Suppressor macrophage treated with lipopolysaccharide for 4 hours (primary cell): ENCODE measurements around the gene LRRC61.

Experiments
- DNase-seq: peaks from one replicate; pipeline ENCODE4 v3.0.0-alpha.2; 2020

Gene LRRC61

DNA sequence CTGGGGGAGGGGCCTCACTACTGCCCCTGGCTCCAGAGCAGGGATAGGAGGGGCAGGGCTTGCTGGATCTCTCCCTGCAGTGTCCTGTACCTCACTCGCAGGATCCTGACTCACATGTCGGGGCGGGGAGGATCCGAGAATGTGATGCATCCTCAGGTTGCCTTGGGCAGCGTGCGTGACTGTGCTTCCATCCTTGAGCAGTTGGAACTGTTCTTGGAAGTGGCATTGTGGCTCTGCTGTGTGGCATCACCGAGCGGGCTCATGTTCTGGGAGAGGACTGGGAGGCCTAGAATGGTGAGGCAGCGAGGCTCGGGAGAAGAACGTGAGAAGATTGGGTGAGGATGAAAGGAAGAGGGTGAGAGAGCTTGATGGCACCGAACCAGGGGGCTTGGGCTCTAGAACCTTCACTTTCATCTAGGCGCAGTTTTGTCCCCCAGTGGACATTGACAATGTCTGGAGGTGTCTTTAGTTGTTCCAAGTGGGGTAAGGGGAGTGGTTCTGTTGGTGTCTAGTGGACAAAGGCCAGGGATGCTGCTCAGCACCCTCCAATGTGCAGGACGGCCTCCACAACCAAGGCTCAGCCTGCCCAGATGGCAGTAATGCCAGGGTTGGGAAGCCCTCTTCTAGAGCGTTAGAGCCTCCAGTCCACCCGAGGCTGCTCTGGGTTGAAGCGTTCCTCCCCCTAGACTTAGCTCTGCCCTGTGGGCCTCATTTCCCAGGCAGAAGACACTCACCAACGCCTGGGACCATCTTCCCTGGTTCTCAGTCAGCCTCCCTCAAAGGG, 9.9 kb downstream of the LRRC61 start:
- no peak for DNase-seq

DNA sequence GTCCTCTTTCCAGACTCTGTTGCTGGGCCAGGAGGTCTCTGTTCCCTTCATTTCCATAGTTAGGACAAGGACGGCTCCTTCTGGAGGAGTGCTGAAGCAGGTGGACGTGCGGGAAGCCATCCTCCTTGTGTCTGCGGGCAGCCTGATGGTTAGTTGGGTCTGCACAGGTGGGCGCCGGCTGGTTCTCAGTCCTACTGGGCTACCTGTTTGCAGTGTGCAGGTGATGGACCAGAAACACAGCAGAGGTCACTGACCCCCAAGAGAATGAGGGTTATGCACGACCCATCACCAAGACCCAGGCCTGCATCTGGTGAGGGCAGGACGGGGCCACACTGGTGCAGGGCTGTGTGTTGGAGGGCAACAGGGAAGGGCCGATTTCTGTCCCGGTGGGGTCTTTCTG, 10.5 kb downstream of the LRRC61 start:
- DNase-seq = no peak

DNA sequence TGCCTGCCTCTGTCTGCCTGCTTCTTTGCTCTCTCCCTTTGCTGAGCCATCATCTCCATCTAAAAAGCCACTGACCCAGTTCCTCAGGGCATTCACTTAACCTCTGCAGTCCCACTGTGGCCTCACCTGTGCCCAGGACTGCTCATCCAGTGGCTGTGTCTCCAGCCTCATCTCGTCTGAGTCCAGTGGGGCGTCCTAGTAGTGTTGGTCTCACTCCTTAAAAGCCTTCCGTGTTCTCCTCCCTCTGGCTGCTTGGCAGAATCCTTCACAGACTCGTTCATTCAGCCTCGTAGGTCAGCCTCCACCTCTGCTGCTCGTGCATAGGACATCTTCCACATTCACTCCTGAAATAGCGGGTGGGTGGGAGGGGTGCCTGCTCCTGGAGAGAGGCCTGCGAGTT, 11.0 kb downstream of the LRRC61 start:
- no peak for DNase-seq

DNA sequence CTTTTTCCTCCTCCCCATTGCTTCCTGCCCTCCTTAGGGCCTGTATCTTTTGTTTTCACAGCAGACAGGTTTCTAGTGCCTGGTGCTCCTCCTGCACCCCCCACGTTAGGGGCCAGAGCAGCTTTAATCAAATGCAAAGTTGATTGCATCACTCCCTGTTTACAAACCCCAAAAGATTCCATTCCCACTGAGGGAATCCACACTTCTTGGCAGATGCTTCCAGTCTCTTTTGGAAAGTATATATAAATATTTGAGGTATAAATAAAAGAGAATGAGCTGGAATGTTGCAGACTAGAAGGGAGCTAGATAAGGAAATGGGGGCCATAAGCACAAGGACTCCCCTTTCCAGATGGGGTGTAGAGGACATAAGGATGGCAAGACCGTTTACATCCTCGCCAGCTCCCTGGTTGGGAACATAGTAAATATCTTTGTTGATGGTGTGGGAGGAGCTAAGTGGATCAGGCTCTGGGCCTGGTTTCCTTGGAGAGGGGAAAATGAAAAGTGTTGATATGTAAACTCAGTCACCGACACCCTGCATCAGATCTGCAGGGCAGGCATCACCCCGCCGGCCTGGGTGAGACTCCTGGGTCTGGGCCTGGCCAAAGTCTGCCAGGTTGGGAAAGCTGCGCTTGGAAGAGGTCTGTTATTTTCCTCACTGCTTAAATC, 12.1 kb downstream of the LRRC61 start:
- DNase-seq = no peak

DNA sequence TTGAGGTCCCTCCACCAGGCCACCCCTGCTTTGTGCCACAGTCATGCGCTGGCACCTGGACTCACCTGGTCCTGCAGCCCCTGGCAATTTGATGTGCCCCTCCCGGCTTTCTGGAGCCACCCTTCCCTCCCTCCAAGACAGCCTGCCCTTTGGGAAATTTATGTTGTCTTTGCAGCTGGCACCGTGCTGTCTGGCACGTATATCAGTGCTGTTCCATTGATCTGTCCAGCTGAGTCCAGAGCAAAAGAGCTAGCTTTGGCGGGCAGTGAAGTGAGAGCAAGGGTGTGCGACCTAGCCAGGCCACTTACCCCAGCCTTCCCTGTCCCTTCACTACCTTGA, 12.6 kb downstream of the LRRC61 start:
- no peak for DNase-seq

DNA sequence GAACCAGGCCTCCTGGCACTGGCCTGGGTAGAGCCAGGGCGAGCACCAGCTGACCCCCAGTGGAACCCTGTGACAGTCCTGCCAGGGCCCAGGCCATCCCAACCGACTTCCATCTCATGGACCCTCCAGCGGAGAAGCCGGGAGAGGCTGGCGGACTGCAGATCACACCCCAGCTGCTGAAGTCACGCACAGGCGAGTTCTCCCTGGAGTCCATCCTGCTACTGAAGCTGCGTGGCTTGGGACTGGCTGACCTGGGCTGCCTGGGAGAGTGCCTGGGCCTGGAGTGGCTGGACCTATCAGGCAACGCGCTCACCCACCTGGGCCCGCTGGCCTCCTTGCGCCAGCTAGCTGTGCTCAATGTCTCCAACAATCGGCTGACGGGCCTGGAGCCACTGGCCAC, 13.6 kb downstream of the LRRC61 start:
- no peak for DNase-seq

DNA sequence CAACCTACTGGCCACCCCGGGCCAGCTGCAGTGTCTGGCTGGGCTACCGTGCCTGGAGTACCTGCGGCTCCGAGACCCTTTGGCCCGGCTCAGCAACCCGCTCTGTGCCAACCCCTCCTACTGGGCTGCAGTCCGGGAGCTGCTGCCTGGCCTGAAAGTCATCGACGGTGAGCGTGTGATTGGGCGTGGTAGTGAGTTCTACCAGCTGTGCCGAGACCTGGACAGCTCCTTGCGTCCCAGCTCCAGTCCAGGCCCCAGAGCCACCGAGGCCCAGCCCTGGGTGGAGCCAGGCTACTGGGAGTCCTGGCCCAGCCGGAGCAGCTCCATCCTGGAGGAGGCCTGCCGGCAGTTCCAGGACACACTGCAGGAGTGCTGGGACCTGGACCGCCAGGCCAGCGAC, 14.0 kb downstream of the LRRC61 start:
- no peak for DNase-seq

DNA sequence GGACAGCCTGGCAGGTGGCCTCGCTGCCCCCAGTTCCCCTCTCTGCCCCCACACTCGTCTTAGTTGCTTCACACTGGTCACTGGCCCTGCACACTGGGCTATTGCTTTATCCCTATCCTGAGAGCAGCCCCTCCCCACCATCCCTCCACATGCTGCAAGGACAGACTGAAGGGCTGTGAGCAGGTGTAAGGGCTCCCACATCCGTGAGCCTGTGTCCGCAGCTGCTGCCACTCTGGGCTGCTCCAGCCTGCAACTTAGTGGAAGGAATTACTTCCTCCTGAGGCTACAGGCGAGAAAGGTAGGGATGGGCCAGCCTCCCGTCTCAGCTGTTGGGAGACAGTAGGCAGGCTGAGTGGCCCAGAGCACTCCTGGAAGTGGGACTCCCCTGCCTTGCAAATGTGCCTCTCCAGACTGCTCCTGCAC, 14.5 kb downstream of the LRRC61 start:
- no peak for DNase-seq

DNA sequence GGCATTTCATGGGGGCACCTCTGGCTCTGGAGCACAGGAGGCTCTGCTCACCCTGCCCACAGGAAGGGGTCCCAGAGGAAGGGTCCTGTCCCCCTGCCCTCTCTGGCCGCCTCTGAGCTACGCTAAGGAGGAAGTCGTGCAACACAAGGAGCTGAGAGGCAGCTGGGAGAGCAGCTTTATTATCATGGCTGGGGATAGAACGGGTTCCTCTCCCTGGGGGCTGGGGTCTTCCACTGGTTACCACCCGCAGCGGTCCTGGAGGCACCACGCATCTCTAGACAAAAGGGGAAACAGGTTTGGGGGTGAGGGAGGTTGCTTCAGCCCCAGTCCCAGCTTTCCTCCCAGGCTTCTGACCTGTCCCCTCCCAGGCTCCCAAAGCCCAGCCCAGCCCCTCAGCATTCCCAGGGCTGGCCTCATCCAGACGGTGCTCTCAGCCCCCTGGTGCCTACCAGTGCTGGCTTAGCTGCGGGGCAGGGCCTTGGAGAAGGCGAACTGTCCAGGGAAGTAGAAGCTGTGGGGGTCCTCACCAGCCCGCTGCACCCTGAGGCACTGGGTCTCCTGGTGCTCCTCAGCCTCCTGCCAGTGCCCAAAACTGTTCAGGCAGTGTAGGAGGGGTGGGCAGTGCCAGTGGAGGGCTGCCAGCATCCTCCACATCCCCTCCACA, 15.1 kb downstream of the LRRC61 start:
- no peak for DNase-seq

DNA sequence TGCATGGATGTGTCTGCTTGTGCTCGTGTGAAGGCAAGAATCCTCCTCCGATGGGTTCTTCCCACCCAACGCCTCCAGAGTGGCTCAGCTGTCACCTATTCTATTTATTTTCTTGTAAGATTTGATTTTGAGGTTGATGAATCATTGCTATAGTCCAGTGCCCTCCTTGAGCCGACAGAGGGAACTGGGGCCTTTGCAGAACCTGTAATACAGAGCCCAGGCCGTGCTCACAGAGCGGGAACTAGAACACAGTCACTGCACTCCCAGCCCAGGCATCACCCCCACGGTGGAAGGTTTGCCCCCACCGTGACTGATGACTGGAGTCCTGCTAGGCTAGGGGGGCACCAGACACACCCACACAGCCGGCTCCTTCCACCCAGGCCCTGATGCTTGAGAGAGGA, 16.3 kb downstream of the LRRC61 start:
- no peak for DNase-seq

DNA sequence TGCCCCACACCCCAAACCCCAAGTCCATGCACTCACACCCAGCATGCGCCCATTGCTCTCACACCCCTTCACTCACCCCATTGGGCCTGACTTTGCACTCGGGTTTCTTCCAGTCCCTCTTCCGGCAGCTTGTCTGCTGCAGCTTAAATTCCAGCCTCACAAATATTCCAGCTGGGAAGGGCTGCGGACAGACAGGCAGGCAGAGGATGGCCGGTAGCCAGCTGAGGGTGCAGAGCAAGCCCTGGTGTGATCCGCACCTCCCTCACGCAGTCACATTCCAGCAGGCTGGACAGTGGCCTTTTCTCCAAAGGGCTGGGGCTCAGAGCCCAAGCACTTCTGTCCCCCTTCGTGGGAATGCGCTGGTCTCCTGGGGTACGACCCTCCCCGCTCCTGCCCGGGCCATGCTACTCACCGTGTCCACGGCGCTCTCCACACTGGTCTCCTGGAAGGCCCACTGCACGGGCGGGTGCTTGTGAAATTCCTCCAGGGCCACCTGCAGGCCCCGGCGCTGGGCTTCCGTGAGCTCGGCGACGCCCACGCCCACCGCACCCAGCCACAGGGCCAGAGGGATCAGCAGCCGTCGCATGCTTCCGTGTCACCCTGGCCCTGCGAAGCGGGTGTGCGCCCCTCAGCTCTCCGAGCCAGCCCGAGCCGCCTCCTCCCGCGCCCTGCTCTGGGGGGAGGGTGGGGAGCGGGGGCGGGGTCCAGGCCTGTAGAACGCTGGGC, 17.0 kb downstream of the LRRC61 start:
- no peak for DNase-seq

DNA sequence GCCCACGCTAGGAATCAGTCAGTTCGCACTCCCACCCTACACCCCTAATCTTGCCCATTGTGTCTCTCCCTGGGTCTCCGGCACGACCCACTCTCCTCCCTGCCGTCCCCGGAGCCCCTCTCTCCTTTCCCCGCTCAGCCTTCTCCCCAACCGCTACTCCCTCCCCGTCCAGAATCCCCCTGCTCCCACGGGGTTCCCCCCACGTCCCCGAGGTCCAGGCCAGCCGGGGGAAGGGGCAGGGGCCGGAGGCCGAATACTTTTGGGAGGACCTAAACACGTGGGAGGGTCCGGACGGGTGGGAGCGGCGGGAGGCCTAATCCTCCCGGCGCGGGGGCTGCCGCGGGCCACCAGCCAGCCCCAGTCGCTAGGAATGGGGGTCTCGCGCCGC, 17.7 kb downstream of the LRRC61 start:
- DNase-seq = no peak

DNA sequence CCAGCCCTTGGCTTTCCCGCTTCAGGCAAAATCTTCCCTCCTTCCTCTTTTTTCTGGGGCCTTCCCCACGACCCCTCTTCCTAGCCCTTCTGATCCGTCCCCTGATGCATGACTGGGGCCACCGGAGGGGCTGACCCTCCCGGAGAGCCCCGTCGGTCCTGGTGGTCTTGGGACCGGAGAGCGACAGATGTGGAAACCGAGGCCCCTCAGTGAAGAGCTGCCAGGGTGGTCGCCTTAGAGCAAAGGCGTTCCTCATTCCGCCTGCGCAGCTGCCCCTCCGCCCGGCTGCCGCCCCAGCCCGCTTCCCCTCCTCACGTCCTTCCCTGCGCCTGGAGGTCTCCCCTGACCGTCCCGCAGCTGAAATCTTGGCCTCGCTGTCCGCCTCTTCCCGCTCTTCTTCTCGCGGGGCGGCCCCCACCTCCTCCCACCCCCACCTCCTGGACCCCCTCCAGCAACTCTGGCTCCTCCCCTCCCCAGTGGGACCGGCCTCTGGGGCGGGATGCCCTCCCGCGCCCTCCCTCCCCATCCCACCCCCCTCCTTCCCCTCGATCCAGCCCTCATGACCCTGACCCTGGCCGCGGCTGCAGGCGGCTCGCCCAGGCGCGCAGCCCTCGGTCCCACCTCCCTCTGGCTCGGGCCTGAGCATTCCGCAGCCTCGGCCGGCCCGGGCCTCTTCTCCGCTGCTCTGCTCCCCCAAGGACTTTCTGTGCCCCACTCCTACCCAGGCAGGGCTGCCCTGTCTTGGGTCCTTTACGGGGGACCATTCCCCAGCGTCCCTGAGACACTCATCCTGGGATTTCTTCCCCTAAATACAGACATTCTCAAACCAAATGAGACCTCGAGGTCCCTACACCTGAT, 18.3 kb downstream of the LRRC61 start, which contains the start of gene RARRES2:
Gene RARRES2 (minus strand): TSS at position 367 of the 858 bp plus-strand sequence. CDS start 1,020 bp downstream, outside the sequence.
- DNase-seq = no peak

DNA sequence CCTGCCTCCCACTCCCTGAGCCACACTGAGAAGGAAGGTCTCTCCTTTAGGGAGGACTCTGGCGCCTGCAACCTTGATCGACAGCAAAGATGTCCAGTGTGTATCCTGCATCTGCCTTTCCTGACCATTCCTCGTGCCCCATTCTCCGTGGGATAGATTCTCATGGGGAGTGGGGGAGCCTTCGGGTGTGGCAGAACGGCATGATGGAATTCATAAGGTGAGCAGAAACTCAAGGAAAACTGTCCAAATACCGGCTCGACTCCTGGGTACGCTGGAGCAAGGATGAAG, 18.9 kb downstream of the LRRC61 start:
- no peak for DNase-seq

DNA sequence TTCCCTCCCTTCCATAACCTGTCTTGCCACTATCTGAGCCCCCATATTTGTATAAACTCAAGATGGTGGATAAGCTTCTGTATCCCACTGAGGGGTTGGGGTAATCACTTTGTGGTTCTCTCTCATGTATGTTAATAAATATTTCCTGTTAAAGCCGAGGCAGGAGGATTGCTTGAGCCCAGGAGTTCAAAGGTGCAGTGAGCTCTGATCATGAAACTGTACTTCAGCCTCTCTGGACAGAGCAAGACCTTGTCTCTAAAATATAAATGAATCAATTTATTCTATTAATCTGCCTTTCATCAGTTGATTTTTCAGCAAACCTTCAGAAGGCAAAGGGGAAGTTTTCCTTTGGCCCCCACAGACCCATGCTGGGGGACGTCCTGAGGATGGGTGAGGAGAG, 20.1 kb downstream of the LRRC61 start:
- DNase-seq = no peak

DNA sequence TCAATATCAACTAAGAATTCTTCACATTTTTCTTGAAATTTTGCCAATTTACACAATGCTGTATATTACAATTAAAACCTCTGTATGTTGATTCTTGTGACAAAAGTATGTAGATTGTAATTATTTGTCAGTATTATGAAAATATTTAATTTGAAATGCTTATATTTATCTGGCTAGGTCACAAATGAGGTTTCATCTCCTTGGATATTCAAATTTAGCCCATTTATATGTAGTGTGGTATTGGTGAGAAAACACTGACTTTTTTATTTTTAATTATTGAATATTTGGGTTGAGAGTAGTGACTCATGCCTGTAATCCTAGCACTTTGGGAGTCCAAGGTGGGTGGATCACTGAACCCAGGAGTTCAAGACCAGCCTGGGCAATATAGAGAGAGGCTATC, 21.1 kb downstream of the LRRC61 start:
- no peak for DNase-seq

DNA sequence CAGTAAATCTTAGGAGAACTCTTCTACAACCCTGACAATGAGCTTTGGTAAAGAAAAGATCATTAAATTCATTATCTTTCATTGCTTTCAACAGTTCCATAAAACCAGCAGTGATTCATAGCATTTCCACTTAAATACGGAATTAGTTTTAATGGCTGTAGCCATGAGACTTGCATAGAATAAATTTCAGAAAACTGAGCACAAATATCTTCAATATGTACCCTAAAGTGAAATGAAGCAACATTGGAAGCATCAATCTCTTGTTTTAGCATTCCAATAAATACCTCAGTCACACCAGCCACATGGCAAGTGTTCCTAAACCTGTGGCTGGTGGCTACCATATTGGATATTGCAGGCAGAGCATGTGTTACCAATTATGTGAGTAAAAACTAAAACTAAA, 21.9 kb downstream of the LRRC61 start:
- DNase-seq = no peak

DNA sequence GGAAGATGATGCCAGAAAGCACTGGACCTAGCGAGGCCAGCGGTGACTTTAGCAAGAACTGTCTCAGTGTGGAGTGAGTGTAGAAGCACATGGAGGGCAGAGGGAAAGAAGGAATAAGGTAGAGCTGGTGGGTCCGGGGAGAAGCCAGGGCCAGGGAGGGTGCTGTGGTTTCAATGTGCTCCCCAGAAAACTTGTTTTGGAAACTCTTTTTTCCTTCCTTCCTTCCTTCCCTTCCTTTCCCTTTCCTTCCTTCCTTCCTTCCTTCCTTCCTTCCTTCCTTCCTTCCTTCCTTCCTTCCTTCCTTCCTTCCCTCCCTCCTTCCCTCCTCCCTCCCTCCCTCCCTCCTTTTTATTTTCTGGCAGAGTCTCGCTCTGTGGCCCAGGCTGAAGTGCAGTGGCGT, 23.8 kb downstream of the LRRC61 start:
- no peak for DNase-seq

DNA sequence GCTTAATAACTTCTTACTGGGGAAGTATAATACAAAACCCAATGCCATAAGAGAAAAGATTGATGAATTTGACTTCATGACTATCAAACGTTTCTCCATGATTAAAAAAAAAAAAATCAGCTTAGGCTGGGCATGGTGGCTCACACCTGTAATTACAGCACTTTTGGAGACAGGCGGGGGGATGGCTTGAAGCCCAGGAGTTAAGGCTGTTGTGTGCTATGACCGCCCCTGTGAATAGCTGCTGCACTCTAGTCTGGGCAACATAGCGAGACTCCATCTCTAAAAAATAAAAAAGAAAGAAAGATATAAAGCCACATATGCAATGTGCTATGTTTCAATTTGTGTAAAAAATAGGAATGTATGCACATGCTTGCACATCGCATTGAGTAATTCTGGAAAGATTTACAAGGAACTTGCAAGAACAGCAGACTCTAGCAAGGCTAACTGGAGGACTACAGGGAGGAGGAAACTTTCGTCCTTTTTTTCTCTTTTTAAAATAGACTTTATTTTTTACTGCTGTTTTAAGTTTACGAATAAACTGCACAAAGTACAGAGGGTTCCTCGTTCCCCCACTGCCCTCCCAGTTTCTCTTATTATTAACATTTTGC, 28.5 kb downstream of the LRRC61 start:
- peak; percentile 47 for DNase-seq

DNA sequence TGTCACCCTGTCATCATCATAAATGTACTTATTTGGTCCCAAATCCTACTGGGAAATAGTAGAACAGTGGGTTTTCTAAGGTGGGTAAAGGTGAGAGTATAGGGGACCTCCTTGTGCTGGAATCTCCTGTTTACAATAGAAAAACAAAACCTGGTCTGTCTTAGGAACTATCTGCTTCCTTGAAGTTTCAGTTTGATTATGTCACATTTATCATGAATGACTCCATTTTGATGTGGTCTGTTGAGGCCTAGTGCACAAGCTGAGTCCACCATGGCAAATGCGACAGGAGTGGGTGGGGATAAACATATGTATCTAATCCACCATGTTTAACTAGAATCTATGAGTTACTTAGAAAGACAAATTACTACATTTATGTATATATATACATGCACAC, 32.5 kb downstream of the LRRC61 start:
- DNase-seq = no peak

DNA sequence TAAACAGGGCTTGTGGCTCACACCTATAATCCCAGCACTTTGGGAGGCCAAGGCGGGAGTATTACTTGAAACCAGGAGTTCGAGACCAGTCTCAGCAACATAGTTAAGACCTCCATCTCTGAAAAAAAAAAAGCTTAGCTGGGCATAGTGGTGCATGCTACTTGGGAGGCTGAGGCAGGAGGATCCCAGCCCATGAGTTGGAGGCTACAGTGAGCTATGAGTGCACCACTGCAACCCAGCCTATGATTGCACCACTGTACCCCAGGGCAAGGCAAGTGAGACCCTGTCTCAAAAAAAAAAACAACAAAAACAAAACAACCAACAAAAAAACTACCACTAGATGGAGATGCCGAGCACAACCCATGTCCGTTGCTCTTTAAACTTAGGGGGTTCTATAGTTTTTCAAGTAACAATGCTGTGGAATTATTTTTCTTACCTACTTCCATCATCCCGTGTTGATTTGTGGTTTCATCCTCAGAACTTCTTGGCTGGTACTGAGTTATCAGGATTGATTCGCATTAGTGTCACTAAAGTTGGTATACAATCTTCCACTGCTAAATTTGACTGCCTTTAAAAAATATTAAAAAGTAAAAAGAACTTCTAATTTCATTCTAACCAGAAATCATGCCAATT, 33.2 kb downstream of the LRRC61 start:
- peak; percentile 49 for DNase-seq

DNA sequence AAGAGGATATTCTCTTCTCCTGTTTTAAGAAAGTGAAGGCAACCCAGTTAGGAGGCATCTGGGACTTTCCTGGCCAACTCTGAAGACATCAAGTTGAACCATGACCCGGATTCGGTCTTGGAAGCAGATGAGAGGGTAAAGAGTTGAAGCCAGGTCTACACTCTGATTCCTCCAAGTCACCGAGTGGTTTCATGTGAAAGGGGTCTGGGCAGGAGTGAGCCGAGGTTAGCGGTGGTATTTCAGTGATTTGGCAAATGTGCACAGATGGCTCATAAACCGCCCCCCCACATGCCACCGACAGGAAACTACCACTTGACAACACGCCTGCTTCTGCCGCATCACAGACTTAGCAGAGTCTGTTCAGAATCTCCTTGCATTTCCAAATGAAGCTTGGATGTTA, 34.1 kb downstream of the LRRC61 start:
- peak; percentile 44 for DNase-seq
